HG03135 (cell line): ENCODE data around the gene PLXNB2.

ENCODE experiments used
- ATAC-seq: cut with Tn5 transposase; IDR thresholded peaks from one replicate; pipeline ENCODE4 v1.9.1; 2021; ENCODE audit warnings: mild to moderate bottlenecking, moderate library complexity; ENCODE audit not compliant: unreplicated experiment

Gene PLXNB2

GRCh38 chr22:50298937-50299784, 8.3 kb downstream of the PLXNB2 start:
- ATAC-seq, result no peak

DNA sequence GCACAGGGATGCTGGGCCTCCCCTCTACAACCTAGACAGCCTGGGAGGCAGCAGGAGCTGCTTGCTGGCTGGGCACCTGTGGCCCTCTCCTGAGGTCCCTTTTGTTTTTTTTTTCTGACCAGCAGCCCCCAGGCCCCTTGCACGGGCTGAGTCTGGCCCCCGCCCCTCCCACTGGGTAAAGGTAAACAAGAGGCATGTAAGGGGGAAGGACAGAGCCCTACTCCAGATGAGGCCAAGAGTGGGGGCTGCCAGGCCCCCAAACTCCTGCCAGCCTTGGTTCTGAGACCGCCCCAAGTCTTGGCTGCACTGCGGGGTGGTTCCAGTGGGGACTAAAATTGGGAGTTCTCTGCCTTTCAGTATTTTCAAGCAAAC, 9.2 kb downstream of the PLXNB2 start:
- ATAC-seq, result no peak

DNA sequence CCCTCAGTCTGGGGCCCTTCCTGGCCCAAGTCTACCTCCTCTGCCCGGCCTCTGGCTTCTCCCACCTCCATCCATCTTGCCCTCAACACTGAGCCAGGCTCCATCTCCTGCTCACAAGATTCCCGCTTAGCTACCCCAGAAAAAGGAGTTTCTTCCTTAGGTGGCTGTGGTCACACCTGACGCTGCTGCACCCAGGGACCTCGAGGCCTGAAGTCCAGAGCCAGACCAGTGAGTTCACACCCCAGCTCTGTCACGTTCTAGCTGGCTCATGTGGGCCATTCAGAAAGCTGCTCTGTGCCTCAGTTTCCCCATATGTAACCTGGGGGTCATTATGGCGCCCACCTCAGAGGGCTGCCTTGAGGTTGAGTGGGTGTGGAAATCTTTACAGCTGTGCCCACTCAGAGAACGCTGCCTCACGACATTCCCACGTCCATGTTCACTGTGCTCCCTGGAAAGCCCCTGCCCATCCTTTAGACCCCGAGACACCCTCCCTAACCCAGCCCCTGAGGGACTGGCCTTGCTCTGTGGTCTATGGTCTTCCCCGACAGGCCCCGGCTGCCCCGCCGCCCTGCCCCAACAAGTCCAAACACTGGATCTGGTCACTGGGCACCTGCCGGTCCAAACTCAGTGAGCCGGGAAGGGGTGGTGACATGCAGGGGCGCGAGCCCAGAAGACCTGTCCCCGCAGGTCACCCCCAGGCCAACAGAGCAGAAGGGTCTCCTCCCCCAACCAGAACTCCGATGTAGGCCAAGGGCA, 9.8 kb downstream of the PLXNB2 start:
- no peak for ATAC-seq

DNA sequence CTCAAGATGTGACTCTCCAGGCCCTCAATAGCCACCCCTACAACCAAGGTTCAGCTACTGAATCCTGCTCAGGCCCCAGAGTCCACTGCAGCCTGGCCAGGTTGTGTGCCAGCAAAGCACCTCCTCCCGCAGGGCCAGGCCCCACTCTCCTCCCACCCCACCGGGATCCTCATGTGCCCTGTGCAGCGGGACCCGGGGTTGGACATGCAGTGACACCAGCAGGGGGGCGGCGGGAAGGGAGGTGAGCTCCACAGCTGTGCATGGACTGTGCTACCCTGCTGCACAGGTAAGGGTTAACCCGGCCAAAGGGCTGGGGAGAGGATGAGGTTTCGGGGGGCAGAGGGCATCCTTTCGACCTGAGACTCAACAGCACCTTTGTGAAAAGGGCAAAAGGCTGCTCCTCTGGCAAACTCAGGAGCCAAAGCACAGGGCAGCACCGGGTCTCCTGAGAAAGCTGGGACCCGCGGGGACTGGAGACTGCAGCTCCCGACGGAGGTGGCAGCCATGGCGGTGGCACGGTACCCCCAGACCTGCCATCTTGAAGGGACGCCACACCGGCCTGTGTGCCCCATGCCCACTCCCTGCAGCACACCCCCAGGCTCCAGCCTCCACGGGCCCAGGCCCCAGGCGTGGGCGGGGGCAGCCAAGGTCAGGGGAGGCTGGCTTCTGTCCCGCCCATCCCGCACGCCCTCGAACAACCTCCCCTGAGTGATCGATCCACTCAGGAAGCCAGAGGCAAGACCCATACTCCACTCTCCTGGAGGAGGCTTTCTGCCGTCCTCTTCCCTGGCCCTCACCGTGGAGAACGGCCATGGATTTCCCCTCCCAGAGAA, 10.6 kb downstream of the PLXNB2 start:
- ATAC-seq, result no peak

DNA sequence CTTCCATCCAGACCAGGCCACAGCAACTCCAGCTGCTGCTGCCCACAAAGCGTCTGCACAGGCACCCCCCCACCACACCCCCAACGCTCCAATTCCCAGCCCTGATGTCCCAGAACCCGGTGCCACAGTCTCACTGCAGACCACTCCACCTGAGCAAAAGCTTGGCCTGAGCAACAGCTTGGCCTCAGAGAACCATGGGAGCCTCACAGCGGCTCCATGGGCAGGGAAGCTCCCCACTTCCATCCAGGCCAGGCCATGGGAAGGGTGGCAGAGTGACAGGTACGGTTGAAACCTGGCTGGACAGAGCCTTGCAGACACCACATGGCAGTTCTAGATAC, 13.2 kb downstream of the PLXNB2 start:
- no peak for ATAC-seq

GRCh38 chr22:50293441-50294318, 13.8 kb downstream of the PLXNB2 start:
- ATAC-seq, result no peak

- no peak for ATAC-seq
Observed at GRCh38 chr22:50292643-50293440, 14.6 kb downstream of the PLXNB2 start.

DNA sequence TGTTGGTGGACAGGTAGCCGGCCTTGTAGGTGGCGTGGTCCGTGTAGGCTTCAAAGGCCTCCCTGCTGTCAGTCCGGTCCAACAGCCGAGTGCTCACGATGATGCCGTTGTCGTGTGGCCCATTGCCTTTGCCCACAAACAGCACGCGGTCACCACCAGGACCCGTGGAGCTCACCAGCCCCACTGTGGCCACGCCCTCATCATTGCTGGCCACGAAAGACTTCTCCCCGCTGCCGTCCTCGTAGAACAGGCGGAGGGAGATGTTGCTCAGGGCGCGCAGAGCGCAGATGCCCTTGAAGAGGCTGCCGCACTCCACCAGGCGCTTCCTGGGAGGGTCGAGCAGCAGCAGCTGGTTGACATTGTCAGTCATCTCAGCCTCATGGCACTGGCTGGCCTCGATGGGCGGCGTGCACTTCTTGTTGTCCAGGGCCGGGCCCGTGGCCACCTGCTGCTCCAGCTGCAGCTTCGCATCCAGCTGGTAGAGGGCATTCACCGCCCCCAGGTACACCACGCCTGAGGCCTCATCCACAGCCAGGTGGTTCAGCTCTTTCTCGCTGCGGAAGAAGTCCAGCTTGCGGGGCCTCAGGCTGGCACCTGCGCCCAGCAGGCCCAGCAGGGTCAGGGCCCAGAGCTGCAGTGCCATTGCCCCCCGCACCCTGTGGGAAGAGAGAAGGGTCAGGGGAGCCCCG, 17.4 kb downstream of the PLXNB2 start:
- no peak for ATAC-seq

GRCh38 chr22:50289151-50289941, 18.1 kb downstream of the PLXNB2 start:
- no peak for ATAC-seq

DNA sequence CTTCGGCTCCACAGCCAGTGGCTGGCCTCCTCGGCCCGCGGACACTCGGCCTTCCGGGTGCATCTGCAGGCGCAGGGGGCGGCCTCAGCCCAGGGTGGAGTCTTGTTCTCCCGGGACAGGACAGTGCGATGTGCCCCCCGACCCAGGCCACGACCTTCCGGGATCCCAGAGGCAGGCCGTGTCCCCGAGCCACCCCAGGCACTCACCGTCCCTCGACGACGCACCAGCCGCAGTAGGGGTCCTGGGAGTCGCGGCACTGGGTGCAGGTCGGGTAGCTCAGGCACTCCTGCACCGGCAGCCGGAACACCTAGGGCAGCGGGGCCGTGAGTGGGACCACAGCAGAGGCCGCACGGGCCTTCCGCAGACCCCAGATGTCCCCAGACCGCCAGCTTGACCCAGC, 19.7 kb downstream of the PLXNB2 start:
- ATAC-seq, result no peak

GRCh38 chr22:50286701-50287318, 20.6 kb downstream of the PLXNB2 start:
- ATAC-seq, result no peak

DNA sequence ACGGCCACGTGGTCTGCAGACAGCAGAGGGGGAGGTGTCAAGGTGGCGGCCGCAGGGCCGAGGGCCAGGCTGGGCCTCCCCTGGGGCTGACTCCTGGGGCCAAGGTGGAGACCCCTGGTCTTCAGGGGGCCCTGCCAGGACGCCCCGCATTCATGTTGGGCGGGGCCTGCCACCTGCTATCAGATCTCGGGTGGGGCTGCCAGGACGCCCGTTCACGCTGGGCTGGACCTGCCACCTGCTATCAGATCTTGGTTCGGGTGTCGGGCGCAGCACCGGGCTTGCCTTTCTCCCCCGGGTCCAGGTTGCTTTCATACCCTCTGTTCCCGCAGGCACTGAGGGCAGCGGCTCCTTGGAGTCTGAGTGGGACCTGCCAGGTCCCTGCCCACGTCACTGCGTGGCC, 21.2 kb downstream of the PLXNB2 start:
- no peak for ATAC-seq

DNA sequence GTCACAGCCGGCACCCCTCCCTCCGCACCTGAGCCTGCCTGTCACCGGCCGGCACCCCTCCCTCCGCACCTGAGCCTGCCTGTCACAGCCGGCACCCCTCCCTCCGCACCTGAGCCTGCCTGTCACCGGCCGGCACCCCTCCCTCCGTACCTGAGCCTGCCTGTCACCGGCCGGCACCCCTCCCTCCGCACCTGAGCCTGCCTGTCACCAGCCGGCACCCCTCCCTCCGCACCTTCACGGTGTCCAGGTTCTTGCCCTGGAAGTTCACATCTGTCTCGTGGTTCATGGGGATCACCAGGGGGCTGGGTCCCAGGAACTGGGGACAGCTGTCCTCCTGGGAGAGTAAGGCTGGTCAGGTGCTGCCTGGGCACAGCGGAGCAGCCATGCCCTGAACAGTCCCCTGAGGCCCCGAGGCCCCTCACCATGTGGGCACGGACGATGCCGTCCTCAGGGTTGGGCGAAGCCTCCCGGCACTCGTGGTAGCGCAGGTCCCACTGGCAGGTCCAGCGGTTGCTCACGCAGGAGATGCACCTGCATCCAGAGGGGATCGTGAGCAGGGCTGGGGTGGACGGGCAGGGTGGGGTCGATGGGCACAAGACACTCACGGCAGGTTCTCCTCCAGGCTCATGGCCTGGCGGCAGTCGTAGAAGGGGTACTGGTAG, 21.7 kb downstream of the PLXNB2 start:
- ATAC-seq, result no peak

- no peak for ATAC-seq
Observed at GRCh38 chr22:50284479-50284878, 23.0 kb downstream of the PLXNB2 start.

GRCh38 chr22:50283821-50284220, 23.6 kb downstream of the PLXNB2 start:
- ATAC-seq, result no peak

DNA sequence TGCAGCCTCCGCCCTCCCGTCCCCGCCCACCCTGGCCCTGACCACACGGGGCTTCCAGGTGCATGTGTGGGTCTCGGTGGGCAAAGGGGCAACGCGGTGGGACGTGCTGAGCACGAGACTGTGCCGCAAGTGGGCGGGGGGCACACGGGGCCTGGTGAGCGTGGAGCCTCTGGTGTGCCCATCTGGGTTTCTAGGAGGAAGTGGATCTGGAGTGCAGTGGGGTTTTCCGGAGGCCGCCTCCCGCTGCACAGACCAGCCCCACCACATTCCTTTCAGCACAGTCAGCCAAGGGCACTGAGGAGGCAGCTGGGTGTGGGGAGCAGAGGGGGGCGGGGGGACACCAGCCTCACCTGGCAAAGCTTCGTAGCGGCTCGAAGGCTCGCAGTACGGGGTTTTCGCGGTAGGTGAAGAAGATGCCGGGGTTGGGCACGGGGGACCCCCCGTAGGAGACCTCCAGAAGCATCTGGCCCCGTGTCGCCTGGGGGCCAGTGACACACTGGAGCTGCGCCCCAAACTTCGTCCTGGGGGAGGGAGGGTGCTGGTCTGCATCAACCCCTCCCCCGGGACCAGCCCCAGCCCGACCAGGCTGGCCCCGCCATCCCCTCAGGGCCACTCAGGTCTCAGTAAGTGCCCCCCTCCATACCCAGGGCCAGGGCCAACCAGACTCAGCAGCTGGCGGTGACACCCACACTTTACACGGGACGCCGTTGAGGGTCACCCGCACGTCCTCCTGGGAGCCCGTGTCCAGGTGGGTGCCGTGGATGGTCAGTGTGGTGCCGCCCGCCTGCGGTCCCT, 24.9 kb downstream of the PLXNB2 start:
- ATAC-seq, result no peak

DNA sequence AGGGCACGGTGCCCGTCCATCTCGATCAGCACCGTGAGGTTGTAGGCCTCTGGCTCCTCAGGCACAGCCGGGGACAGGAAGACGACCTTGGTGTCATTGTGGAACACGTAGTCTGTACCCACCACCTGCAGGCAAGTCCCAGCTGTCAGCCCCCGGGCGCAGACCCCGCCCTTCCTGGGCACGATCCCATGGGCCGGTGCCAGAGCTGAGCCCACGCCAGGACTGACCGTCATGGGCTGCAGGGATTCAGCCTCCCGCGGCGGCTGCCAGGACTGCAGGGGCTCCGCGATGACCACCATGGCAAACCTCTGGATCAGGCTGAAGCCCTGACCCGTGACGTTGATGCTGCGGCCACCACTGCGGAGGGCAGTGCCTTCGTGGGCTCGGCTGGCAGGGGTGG, 25.5 kb downstream of the PLXNB2 start:
- no peak for ATAC-seq
